Measurements from ENCODE around the gene TXNRD2. TPM values are rescaled to one million over a fixed set of nuclear protein-coding genes. Genes with fewer than 3 reads are reported as not detected.

Gene TXNRD2
- total and polyA plus RNA-seq, 2 experiments from 2014 or later: 11.2 to 12.4 TPM

DNA sequence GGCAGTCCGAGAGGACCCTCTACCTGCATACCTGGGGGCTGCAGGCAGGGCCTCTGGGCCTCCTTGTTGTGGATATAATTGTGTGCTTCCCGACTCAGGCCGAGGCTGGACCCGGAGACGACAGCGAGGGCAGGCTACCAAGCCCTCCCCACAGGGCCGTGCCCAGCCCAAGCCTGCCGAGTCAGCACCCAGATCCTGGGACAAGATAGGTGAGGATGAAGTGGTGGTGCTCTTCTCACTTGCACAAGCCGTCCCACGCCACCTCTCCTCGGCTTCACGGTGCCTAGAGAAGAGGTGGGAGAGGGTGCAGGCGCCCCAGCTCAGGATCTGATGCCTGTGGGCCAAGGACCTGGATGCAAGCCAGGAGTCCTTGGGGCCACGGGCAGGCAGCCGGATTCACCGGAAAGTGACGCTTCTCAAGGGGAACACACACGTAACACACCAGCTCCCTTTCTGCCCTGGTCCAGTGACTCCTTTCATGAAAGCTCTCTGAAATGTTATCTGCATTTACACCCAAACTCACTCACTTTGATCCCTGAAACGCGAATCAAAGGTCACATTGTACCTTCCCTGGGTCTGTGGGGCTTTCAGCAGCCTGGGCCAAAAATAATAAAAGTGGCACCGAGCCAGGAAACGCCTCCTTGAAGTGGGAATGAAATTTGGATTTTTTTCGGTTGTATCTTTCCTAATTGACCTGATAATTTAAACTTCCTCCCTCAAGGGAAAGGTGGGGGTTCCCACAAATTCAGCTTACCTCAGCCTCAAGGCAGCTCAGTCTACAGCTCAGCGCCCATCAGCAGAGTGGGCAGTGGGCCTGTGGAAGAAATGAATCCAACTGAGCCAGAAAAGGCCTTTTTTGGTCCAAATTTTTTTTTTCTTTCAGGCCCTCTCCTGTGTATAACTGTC, 85.9 kb downstream of the TXNRD2 start:
- 0 out of 2 replicates have a peak, but pooled peaks cover 4% of the 10 kb centered on the region for H3F3A ChIP-seq (replicated peaks; ENCODE audit: low read depth)
- peaks cover 33% of the 10 kb centered on the region for H3K79me2 ChIP-seq (replicated peaks; ENCODE audit: insufficient read depth)
- peak overlapping the region; percentile 98 for H3K4me3 Mint-ChIP-seq
- H4K20me1 ChIP-seq (replicated peaks; ENCODE audit: insufficient read depth): 0 out of 2 replicates have a peak, but pooled peaks cover 2% of the 10 kb centered on the region
- no peaks in the 10 kb centered on the region for H3K27me3 ChIP-seq (ENCODE audit: insufficient read depth)
- no peaks in the 10 kb centered on the region for H3K9me2 ChIP-seq (ENCODE audit: insufficient read depth)
- peaks cover 19% of the 10 kb centered on the region for H3K36me3 Mint-ChIP-seq (ENCODE audit: low read depth)
- peaks cover 14% of the 10 kb centered on the region for H3K27me3 Mint-ChIP-seq (ENCODE audit: insufficient read depth, low read depth, poor library complexity)
- ATAC-seq (peak; percentile 35; the same call in 2 of the 3 replicates), DNase-seq (ENCODE audit: low spot score) (peak; percentile 71)
- H3K4me1 ChIP-seq (ENCODE audit: insufficient read depth): peaks cover 19% of the 10 kb centered on the region; the same call in 1 of the 2 replicates
- H3K9me3 Mint-ChIP-seq: no peaks in the 10 kb centered on the region
- no peaks in the 10 kb centered on the region for H3K36me3 ChIP-seq (ENCODE audit: insufficient read depth)
- peak overlapping the region; percentile 96 for H3K4me3 ChIP-seq
- 0 out of 2 replicates have a peak overlapping the region, but pooled peaks have one; percentile 32 for H3K27ac ChIP-seq (ENCODE audit: low read depth)
- H3K4me2 ChIP-seq: peak overlapping the region; percentile 98
- H2AFZ ChIP-seq: 0 out of 2 replicates have a peak overlapping the region, but pooled peaks have one; percentile 89
- H3K27ac Mint-ChIP-seq: no peak overlapping the region; the same call in 1 of the 2 replicates
- TF ChIP-seq, protein P1, sequence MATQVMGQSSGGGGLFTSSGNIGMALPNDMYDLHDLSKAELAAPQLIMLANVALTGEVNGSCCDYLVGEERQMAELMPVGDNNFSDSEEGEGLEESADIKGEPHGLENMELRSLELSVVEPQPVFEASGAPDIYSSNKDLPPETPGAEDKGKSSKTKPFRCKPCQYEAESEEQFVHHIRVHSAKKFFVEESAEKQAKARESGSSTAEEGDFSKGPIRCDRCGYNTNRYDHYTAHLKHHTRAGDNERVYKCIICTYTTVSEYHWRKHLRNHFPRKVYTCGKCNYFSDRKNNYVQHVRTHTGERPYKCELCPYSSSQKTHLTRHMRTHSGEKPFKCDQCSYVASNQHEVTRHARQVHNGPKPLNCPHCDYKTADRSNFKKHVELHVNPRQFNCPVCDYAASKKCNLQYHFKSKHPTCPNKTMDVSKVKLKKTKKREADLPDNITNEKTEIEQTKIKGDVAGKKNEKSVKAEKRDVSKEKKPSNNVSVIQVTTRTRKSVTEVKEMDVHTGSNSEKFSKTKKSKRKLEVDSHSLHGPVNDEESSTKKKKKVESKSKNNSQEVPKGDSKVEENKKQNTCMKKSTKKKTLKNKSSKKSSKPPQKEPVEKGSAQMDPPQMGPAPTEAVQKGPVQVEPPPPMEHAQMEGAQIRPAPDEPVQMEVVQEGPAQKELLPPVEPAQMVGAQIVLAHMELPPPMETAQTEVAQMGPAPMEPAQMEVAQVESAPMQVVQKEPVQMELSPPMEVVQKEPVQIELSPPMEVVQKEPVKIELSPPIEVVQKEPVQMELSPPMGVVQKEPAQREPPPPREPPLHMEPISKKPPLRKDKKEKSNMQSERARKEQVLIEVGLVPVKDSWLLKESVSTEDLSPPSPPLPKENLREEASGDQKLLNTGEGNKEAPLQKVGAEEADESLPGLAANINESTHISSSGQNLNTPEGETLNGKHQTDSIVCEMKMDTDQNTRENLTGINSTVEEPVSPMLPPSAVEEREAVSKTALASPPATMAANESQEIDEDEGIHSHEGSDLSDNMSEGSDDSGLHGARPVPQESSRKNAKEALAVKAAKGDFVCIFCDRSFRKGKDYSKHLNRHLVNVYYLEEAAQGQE (IDR thresholded peaks at IDR 0.05; ENCODE audit: unreplicated experiment): no peak
- TF ChIP-seq, protein P2, sequence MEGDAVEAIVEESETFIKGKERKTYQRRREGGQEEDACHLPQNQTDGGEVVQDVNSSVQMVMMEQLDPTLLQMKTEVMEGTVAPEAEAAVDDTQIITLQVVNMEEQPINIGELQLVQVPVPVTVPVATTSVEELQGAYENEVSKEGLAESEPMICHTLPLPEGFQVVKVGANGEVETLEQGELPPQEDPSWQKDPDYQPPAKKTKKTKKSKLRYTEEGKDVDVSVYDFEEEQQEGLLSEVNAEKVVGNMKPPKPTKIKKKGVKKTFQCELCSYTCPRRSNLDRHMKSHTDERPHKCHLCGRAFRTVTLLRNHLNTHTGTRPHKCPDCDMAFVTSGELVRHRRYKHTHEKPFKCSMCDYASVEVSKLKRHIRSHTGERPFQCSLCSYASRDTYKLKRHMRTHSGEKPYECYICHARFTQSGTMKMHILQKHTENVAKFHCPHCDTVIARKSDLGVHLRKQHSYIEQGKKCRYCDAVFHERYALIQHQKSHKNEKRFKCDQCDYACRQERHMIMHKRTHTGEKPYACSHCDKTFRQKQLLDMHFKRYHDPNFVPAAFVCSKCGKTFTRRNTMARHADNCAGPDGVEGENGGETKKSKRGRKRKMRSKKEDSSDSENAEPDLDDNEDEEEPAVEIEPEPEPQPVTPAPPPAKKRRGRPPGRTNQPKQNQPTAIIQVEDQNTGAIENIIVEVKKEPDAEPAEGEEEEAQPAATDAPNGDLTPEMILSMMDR (conservative IDR thresholded peaks at IDR 0.05; ENCODE audit: low read depth in 2 of 2): no peak
- TF ChIP-seq, protein P3, sequence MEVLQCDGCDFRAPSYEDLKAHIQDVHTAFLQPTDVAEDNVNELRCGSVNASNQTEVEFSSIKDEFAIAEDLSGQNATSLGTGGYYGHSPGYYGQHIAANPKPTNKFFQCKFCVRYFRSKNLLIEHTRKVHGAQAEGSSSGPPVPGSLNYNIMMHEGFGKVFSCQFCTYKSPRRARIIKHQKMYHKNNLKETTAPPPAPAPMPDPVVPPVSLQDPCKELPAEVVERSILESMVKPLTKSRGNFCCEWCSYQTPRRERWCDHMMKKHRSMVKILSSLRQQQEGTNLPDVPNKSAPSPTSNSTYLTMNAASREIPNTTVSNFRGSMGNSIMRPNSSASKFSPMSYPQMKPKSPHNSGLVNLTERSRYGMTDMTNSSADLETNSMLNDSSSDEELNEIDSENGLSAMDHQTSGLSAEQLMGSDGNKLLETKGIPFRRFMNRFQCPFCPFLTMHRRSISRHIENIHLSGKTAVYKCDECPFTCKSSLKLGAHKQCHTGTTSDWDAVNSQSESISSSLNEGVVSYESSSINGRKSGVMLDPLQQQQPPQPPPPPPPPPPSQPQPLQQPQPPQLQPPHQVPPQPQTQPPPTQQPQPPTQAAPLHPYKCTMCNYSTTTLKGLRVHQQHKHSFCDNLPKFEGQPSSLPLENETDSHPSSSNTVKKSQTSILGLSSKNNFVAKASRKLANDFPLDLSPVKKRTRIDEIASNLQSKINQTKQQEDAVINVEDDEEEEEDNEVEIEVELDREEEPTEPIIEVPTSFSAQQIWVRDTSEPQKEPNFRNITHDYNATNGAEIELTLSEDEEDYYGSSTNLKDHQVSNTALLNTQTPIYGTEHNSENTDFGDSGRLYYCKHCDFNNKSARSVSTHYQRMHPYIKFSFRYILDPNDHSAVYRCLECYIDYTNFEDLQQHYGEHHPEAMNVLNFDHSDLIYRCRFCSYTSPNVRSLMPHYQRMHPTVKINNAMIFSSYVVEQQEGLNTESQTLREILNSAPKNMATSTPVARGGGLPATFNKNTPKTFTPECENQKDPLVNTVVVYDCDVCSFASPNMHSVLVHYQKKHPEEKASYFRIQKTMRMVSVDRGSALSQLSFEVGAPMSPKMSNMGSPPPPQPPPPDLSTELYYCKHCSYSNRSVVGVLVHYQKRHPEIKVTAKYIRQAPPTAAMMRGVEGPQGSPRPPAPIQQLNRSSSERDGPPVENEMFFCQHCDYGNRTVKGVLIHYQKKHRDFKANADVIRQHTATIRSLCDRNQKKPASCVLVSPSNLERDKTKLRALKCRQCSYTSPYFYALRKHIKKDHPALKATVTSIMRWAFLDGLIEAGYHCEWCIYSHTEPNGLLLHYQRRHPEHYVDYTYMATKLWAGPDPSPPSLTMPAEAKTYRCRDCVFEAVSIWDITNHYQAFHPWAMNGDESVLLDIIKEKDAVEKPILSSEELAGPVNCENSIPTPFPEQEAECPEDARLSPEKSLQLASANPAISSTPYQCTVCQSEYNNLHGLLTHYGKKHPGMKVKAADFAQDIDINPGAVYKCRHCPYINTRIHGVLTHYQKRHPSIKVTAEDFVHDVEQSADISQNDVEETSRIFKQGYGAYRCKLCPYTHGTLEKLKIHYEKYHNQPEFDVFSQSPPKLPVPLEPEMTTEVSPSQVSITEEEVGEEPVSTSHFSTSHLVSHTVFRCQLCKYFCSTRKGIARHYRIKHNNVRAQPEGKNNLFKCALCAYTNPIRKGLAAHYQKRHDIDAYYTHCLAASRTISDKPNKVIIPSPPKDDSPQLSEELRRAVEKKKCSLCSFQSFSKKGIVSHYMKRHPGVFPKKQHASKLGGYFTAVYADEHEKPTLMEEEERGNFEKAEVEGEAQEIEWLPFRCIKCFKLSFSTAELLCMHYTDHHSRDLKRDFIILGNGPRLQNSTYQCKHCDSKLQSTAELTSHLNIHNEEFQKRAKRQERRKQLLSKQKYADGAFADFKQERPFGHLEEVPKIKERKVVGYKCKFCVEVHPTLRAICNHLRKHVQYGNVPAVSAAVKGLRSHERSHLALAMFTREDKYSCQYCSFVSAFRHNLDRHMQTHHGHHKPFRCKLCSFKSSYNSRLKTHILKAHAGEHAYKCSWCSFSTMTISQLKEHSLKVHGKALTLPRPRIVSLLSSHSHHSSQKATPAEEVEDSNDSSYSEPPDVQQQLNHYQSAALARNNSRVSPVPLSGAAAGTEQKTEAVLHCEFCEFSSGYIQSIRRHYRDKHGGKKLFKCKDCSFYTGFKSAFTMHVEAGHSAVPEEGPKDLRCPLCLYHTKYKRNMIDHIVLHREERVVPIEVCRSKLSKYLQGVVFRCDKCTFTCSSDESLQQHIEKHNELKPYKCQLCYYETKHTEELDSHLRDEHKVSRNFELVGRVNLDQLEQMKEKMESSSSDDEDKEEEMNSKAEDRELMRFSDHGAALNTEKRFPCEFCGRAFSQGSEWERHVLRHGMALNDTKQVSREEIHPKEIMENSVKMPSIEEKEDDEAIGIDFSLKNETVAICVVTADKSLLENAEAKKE (CRISPR knock-in tag; IDR thresholded peaks at IDR 0.05): no peak
- TF ChIP-seq EZH2 (IDR thresholded peaks at IDR 0.05; ENCODE audit: low read depth, unreplicated experiment): no peak
- TF ChIP-seq NANOG (IDR thresholded peaks at IDR 0.05; ENCODE audit: borderline replicate concordance): no peak
- TF ChIP-seq CREB1 (CRISPR knock-in tag; IDR thresholded peaks at IDR 0.05; ENCODE audit: low read depth): no peak
- TF ChIP-seq, protein P4, sequence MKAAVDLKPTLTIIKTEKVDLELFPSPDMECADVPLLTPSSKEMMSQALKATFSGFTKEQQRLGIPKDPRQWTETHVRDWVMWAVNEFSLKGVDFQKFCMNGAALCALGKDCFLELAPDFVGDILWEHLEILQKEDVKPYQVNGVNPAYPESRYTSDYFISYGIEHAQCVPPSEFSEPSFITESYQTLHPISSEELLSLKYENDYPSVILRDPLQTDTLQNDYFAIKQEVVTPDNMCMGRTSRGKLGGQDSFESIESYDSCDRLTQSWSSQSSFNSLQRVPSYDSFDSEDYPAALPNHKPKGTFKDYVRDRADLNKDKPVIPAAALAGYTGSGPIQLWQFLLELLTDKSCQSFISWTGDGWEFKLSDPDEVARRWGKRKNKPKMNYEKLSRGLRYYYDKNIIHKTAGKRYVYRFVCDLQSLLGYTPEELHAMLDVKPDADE (IDR thresholded peaks at IDR 0.05): no peak
- TF ChIP-seq ZNF331 (CRISPR knock-in tag; IDR thresholded peaks at IDR 0.05; ENCODE audit: low read depth): no peak
- TF ChIP-seq POLR2AphosphoS5 (IDR thresholded peaks at IDR 0.05; ENCODE audit: low read depth): no peak
- no peak for TF ChIP-seq ZNF114 (CRISPR knock-in tag; IDR thresholded peaks at IDR 0.05)
- TF ChIP-seq JUNB (IDR thresholded peaks at IDR 0.05; ENCODE audit: unreplicated experiment): no peak
- TF ChIP-seq EZH2phosphoT487 (IDR thresholded peaks at IDR 0.05; ENCODE audit: unreplicated experiment): no peak
- TF ChIP-seq STAT1 (IDR thresholded peaks at IDR 0.05; ENCODE audit: unreplicated experiment): no peak
- H3K4me1 Mint-ChIP-seq: peaks cover 31% of the 10 kb centered on the region
